Activated naive CD8-positive, alpha-beta T cell treated with anti-CD3 and anti-CD28 coated beads, Interleukin-2, amount 50 U/mL, for 16 hours (primary cell): Measurements from ENCODE around the gene TXNIP.
A peak's percentile ranks its signal among the peaks of the same experiment; 100 is the strongest.
"Not testable (repeated sequence)": the region's sequence is repeated elsewhere in the genome, so short reads cannot be mapped to it uniquely, and the experiment has no call there.

Source experiments
- DNase-seq: peaks from one replicate; pipeline ENCODE4 v3.0.0-alpha.2; 2020; ENCODE audit warnings: low read depth, low spot score

The TXNIP gene, protein sequence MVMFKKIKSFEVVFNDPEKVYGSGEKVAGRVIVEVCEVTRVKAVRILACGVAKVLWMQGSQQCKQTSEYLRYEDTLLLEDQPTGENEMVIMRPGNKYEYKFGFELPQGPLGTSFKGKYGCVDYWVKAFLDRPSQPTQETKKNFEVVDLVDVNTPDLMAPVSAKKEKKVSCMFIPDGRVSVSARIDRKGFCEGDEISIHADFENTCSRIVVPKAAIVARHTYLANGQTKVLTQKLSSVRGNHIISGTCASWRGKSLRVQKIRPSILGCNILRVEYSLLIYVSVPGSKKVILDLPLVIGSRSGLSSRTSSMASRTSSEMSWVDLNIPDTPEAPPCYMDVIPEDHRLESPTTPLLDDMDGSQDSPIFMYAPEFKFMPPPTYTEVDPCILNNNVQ

GRCh38 chr1:145996433-145997015 lies at the start of gene TXNIP:
Gene TXNIP (minus strand): TSS chr1:145996579. CDS start chr1:145996266, 313 bp downstream.
- DNase-seq, result peak; percentile 83

DNA sequence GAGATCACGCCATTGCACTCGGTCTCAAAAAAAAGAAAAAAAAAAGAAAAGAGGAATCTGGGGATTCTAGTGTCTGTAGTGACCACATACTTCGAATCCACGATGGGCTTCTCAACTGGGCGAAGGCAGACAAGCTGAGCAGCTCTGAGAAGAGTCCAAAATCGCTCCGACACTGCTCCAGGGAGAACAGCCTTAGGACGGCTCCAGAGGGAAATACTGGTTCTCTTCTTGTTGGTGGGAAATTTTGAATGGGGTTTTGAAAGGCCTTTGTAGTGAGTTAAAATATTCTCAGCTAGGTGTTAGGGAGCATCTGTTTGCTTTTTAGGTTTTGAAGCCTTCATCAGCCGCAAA lies 43.4 kb upstream of the TXNIP start:
- no peak for DNase-seq

DNA sequence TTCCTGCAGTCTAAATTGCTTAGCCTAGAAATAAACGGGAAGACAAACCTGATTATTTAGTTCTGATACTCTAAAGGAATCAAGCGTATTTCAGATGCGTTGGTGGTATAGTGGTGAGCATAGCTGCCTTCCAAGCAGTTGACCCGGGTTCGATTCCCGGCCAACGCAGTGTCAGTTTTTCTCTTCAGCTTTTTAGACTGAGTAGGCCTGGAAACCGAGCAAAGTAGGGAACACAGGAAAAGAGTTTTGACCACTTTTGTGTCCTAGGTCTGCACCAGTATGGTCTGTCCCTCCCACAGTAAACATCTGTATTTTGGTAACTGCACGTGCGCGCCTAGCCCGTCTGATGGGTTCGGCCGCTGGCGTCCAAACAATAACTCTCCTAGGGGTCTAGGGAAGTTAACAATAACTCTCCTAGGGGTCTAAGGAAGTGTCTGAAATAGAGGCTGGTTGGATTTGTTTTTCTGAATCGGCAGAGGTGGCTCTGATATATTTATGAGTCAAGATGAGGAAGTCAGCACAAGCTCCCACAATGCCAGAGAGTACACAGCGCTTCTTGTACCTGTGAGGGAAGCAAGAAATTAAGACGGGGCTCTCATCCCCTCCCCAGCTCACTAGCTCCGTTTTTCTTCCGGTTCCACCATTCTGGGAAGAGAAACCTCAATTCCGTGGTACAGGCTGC lies 40.7 kb upstream of the TXNIP start:
- DNase-seq, result peak; percentile 51

DNA sequence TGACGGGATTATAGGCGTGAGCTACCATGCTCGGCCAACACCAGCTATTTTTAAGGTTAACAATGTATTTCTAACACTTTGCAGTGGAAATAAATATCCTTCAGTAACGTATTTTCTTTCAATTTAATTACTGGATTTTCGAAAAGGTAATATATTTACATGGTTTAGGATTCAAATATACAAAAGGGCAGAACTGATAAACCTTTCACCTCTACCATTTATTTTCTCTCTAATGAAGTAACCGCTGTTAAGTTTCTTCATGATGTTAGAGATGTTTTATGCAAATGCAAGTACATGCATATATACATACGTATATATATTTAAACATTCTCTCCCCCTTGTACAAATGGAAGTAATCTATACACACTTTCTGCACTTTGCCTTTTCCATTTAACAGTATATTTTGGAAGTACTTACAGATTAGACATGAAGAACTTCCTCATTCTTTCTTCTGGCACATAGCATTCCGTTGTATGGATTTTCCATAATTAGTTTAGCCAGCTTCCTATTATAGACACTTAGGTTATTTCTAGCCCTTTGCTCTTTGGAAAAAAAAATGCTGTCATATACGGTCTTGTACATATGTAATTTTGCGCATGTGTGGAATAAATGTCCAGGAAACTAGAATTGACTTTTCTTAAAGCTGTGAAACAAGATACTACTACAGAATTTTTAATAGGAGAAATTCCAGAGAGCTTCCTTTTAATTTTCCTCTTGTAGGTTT lies 40.0 kb upstream of the TXNIP start:
- no peak for DNase-seq

GRCh38 chr1:146035048-146035423 lies 38.7 kb upstream of the TXNIP start:
- DNase-seq, result no peak

GRCh38 chr1:146032631-146033219 lies 36.3 kb upstream of the TXNIP start:
- DNase-seq, result no peak

- no peak for DNase-seq
Measured at GRCh38 chr1:146031476-146031875, 35.1 kb upstream of the TXNIP start.

- DNase-seq, result no peak
Measured at GRCh38 chr1:146029117-146029516, 32.7 kb upstream of the TXNIP start.

DNA sequence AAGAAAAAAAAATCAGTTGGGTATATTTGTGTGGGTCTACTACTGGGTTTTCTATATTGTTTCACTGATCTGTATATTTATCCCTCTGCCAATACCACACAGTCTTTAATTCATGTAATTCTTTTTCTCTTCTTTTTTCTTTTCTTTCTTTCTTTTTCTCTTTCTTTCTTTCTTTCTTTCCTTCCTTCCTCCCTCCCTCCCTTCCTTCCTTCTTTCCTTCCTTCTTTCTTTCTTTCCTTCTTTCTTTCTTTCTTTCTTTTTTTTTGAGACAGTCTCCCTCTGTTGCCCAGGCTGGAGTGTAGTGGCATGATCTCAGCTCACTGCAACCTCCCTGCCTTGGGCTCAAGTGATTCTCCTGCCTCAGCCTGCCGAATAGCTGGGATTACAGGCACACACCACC lies 30.3 kb upstream of the TXNIP start:
- DNase-seq, result not testable (repeated sequence)

DNA sequence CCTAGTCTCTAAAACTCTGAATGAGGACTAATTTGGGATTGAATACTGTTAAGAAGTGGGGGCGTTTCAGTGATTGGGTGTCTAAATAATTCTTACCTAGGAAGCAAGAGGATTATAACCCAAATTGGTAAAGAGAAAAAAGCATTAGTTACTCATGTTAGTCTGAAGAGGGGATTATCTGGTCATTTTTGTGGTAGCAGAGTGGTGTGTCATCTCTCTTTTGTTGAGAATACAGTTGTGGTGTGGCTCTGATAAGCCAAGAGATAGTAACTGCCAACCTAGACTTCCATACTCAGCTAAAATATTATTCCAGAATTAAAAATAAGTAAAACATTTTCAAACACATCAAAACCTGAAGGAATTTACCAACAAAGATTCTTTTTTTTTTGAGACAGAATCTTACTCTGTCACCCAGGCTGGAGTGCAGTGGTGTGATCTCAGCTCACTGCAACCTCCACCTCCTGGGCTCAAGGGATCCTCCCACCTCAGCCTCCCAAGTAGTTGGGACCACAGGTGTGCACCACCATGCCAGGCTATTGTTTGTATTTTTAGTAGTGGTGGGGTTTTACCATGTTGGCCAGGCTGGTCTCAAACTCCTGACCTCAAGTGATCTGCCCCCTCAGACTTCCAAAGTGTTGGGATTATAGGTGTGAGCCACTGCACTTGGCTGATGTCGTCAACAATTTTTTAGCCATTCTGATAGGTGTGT lies 29.6 kb upstream of the TXNIP start:
- not testable (repeated sequence) for DNase-seq

- DNase-seq, result no peak
Measured at GRCh38 chr1:146022403-146023127, 26.2 kb upstream of the TXNIP start.

- DNase-seq, result no peak
Measured at GRCh38 chr1:146021622-146022402, 25.4 kb upstream of the TXNIP start, which contains the start of gene HJV. Gene HJV (minus strand): TSS chr1:146021735. CDS start chr1:146020231, 1,504 bp downstream.

- no peak for DNase-seq
Measured at GRCh38 chr1:146021050-146021445, 24.7 kb upstream of the TXNIP start.

GRCh38 chr1:146020058-146021049 lies 24.0 kb upstream of the TXNIP start:
- DNase-seq, result no peak

- no peak for DNase-seq
Measured at GRCh38 chr1:146019231-146020057, 23.1 kb upstream of the TXNIP start.

DNA sequence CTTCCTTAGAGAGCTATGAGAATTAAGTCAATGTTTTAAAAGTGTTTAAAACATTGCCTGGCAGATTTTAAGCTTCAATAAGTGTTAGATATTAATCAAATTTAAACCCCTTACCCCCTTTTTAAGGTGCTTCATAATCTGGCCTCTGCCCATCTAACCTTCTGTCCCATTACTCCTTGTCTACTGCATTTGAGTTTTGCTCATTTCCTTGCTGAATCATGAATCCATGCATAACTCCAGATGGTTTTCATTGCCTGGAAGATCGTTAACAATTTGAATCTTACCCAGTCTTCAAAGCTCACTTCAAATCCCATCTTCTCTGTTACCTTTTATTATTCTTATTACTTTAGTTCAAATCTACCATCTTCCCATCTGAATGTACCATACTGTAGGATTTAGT lies 20.5 kb upstream of the TXNIP start:
- no peak for DNase-seq

DNA sequence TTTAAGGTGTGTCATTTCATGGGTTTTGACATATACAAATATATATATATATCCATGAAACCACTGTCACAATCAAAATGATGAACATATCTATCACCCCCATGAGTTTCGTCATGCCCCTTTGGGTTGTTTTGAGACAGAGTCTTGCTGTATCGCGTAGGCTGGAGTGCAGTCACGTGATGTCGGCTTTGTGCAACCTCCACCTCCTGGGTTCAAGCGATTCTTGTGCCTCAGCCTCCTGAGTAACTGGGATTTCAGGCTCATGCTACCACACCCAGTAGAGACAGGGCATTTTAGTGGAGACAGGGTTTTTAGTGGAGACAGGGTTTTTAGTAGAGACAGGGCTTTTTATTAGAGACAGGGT lies 17.2 kb upstream of the TXNIP start:
- DNase-seq, result no peak
